Neural progenitor cell (in vitro differentiated cells): Measurements from ENCODE around the gene RFX7. TPM values are rescaled to one million over a fixed set of nuclear protein-coding genes. Genes with fewer than 3 reads are reported as not detected.

Source experiments
- DNase-seq: peaks from one replicate; pipeline ENCODE4 v3.0.0-alpha.2; 2016; ENCODE audit warnings: low spot score
- H2AFZ ChIP-seq: fragments of 200-600 bp; sonication (generic); replicated peaks from 2 replicates; pipeline ENCODE4 v1.6.1; 2016; ENCODE audit warnings: antibody characterized with exemption
- H3F3A ChIP-seq: fragments of 200-600 bp; sonication (generic); 2 replicates; pipeline ENCODE4 v1.6.1; 2016; ENCODE audit warnings: antibody characterized with exemption, low read depth
- H3K27ac ChIP-seq: fragments of 200-600 bp; sonication (generic); 2 replicates; pipeline ENCODE4 v1.5.1; 2016; ENCODE audit warnings: mild to moderate bottlenecking
- H3K27me3 ChIP-seq: fragments of 200-600 bp; sonication (generic); 2 replicates; pipeline ENCODE4 v1.6.1; 2016; ENCODE audit warnings: mild to moderate bottlenecking, moderate library complexity
- H3K36me3 ChIP-seq: fragments of 200-600 bp; sonication (generic); 2 replicates; pipeline ENCODE4 v1.5.1; 2016
- H3K4me1 ChIP-seq: fragments of 200-600 bp; sonication (generic); 2 replicates; pipeline ENCODE4 v1.6.1; 2016; ENCODE audit warnings: mixed run types
- H3K4me2 ChIP-seq: fragments of 200-600 bp; sonication (generic); 2 replicates; pipeline ENCODE4 v1.6.1; 2016
- H3K4me3 ChIP-seq: fragments of 200-600 bp; sonication (generic); 2 replicates; pipeline ENCODE4 v1.5.1; 2016
- H3K79me2 ChIP-seq: fragments of 200-600 bp; sonication (generic); 2 replicates; pipeline ENCODE4 v1.6.1; 2016; ENCODE audit warnings: low read depth
- H3K9ac ChIP-seq: fragments of 200-600 bp; sonication (generic); 2 replicates; pipeline ENCODE4 v1.6.1; 2016
- H3K9me3 ChIP-seq: fragments of 200-600 bp; sonication (generic); 2 replicates; pipeline ENCODE4 v1.5.1; 2016; ENCODE audit warnings: low read depth
- H4K20me1 ChIP-seq: fragments of 200-600 bp; sonication (generic); 2 replicates; pipeline ENCODE4 v1.6.1; 2016; ENCODE audit warnings: low read depth
- H3K27ac Mint-ChIP-seq: 3 replicates; pipeline ENCODE4 v1.8.0; 2021; ENCODE audit warnings: mixed read lengths
- H3K27me3 Mint-ChIP-seq: 2 replicates; pipeline ENCODE4 v1.8.0; 2022; ENCODE audit warnings: low read depth, mild to moderate bottlenecking, inconsistent platforms, moderate library complexity, mixed read lengths; ENCODE audit not compliant: insufficient read depth
- H3K36me3 Mint-ChIP-seq: 3 replicates; pipeline ENCODE4 v1.8.0; 2021; ENCODE audit warnings: mixed read lengths
- H3K4me1 Mint-ChIP-seq: 3 replicates; pipeline ENCODE4 v1.8.0; 2021; ENCODE audit warnings: mixed read lengths
- H3K4me3 Mint-ChIP-seq: 3 replicates; pipeline ENCODE4 v1.8.0; 2021; ENCODE audit warnings: mild to moderate bottlenecking, moderate library complexity, mixed read lengths
- H3K9me3 Mint-ChIP-seq: 3 replicates; pipeline ENCODE4 v1.8.0; 2020; ENCODE audit warnings: mixed read lengths
- CTCF ChIP-seq: fragments of 200-600 bp; sonication (generic); IDR thresholded peaks from 2 replicates; pipeline ENCODE4 v1.5.1; 2017; ENCODE audit warnings: antibody characterized with exemption, mild to moderate bottlenecking
- EZH2 ChIP-seq: fragments of 200-600 bp; sonication (generic); IDR thresholded peaks from 2 replicates; pipeline ENCODE4 v1.6.1; 2017; ENCODE audit warnings: antibody characterized with exemption, mild to moderate bottlenecking, moderate library complexity
- EZH2phosphoT487 ChIP-seq: fragments of 200-600 bp; sonication (generic); IDR thresholded peaks from 2 replicates; pipeline ENCODE4 v1.6.1; 2017; ENCODE audit warnings: antibody characterized with exemption
- small RNA-seq: library from RNA; depleted of rRNA; stranded (forward); fragments of <200 nt; gene quantifications from one replicate; pipeline ENCODE3, GENCODE V24; 2015
- total RNA-seq: library from RNA; depleted of rRNA; stranded (reverse); fragments of >200 nt; gene quantifications from 2 replicates; pipeline ENCODE4 v1.2.3, GENCODE V29; 2015; ENCODE audit warnings: low replicate concordance

RFX7 gene
- total RNA-seq, 1 donor from 2014 or later, result 24.1 TPM

- no peak overlapping the region for H3K4me3 Mint-ChIP-seq
- H3K4me1 Mint-ChIP-seq, result peaks cover 8% of the 10 kb centered on the region
- H3K27ac Mint-ChIP-seq, result no peak overlapping the region
These were observed 205.0 kb downstream of the RFX7 start for GRCh38 chr15:56038707-56039106.

GRCh38 chr15:56038015-56038414 is 205.7 kb downstream of the RFX7 start:
- Histone ChIP-seq H3K4me2 (no peak overlapping the region), H3K9me3 (no peaks in the 10 kb centered on the region), H3F3A (no peaks in the 10 kb centered on the region), H4K20me1 (no peaks in the 10 kb centered on the region), H3K9ac (no peak overlapping the region), H3K27ac (no peak overlapping the region), H3K4me3 (no peak overlapping the region), H3K36me3 (no peaks in the 10 kb centered on the region), H2AFZ (no peak overlapping the region), H3K4me1 (no peaks in the 10 kb centered on the region), H3K27me3 (no peaks in the 10 kb centered on the region), H3K79me2 (no peaks in the 10 kb centered on the region)
- peaks cover 4% of the 10 kb centered on the region for H3K27me3 Mint-ChIP-seq
- DNase-seq, result no peak
- TF ChIP-seq EZH2phosphoT487, result no peak
- TF ChIP-seq CTCF, result no peak
- no peak for TF ChIP-seq EZH2
- no peak overlapping the region for H3K27ac Mint-ChIP-seq
- no peak overlapping the region for H3K4me3 Mint-ChIP-seq
- H3K9me3 Mint-ChIP-seq, result no peaks in the 10 kb centered on the region
- peaks cover 8% of the 10 kb centered on the region for H3K4me1 Mint-ChIP-seq
- H3K36me3 Mint-ChIP-seq, result no peaks in the 10 kb centered on the region

More at GRCh38 chr15:56038707-56039106, 205.0 kb downstream of the RFX7 start:
- Mint-ChIP-seq H3K36me3 (no peaks in the 10 kb centered on the region), H3K27me3 (peaks cover 4% of the 10 kb centered on the region), H3K9me3 (no peaks in the 10 kb centered on the region)
- H2AFZ ChIP-seq, result peak overlapping the region; percentile 5
- H3K9me3 ChIP-seq, result no peaks in the 10 kb centered on the region
- no peak overlapping the region for H3K9ac ChIP-seq
- H3K36me3 ChIP-seq, result no peaks in the 10 kb centered on the region
- DNase-seq, result no peak
- no peak overlapping the region for H3K4me2 ChIP-seq
- no peaks in the 10 kb centered on the region for H3K79me2 ChIP-seq
- no peaks in the 10 kb centered on the region for H3K27me3 ChIP-seq
- H4K20me1 ChIP-seq, result no peaks in the 10 kb centered on the region
- no peaks in the 10 kb centered on the region for H3K4me1 ChIP-seq
- H3K4me3 ChIP-seq, result no peak overlapping the region
- H3K27ac ChIP-seq, result no peak overlapping the region
- TF ChIP-seq EZH2, result no peak
- TF ChIP-seq CTCF, result no peak
- TF ChIP-seq EZH2phosphoT487, result no peak
- H3F3A ChIP-seq, result no peaks in the 10 kb centered on the region

Small RNA genes lying within 50 kb of the gene (small RNA-seq; reads per million reads assigned to genes)
- gene CD24P2 (not detected), gene RNU6-1287P (not detected)

Other genes starting within 250 kb of the RFX7 start
- 8.1 and 8.3 TPM in 2 replicates for gene TEX9, start 121.5 kb upstream of the RFX7 start, total RNA-seq
- gene MNS1, start 221.3 kb upstream of the RFX7 start, total RNA-seq, result 3.0 and 6.2 TPM in 2 replicates